KMS-11 (cell line): ENCODE data around the gene MAPK14.

ENCODE experiments used
- H2AFZ ChIP-seq: fragments of 200-600 bp; sonication (generic); 2 replicates; pipeline ENCODE4 v1.6.1; 2016; ENCODE audit warnings: antibody characterized with exemption, mixed run types, low read depth
- H3K27ac ChIP-seq: fragments of 200-600 bp; sonication (generic); 2 replicates; pipeline ENCODE4 v1.6.1; 2016; ENCODE audit warnings: mild to moderate bottlenecking, mixed run types
- H3K27me3 ChIP-seq: fragments of 200-600 bp; sonication (generic); 2 replicates; pipeline ENCODE4 v1.6.1; 2017; ENCODE audit warnings: mild to moderate bottlenecking, low read depth, mixed run types, moderate library complexity; ENCODE audit not compliant: insufficient read depth
- H3K36me3 ChIP-seq: fragments of 200-600 bp; sonication (generic); 2 replicates; pipeline ENCODE4 v1.6.1; 2017; ENCODE audit warnings: mild to moderate bottlenecking, mixed run types; ENCODE audit not compliant: insufficient read depth
- H3K4me1 ChIP-seq: fragments of 200-600 bp; sonication (generic); 2 replicates; pipeline ENCODE4 v1.6.1; 2016; ENCODE audit warnings: mild to moderate bottlenecking, low read depth, mixed run types; ENCODE audit not compliant: poor library complexity, severe bottlenecking
- H3K4me2 ChIP-seq: fragments of 200-600 bp; sonication (generic); 2 replicates; pipeline ENCODE4 v1.7.0; 2016; ENCODE audit warnings: mild to moderate bottlenecking, mixed run types
- H3K4me3 ChIP-seq: fragments of 200-600 bp; sonication (generic); IDR thresholded peaks from 2 replicates; pipeline ENCODE4 v1.6.1; 2017; ENCODE audit warnings: low read depth, low read length, mixed read lengths; ENCODE audit not compliant: insufficient read depth
- H3K79me2 ChIP-seq: fragments of 200-600 bp; sonication (generic); 2 replicates; pipeline ENCODE4 v1.6.1; 2016; ENCODE audit warnings: low read depth, mixed run types; ENCODE audit not compliant: insufficient read depth
- H3K9ac ChIP-seq: fragments of 200-600 bp; sonication (generic); 2 replicates; pipeline ENCODE4 v1.6.1; 2016; ENCODE audit warnings: mild to moderate bottlenecking, mixed run types
- H4K20me1 ChIP-seq: fragments of 200-600 bp; sonication (generic); 2 replicates; pipeline ENCODE4 v1.6.1; 2016; ENCODE audit warnings: mild to moderate bottlenecking, mixed run types; ENCODE audit not compliant: insufficient read depth
- TF ChIP-seq, protein P1 (sequence below): fragments of 200-600 bp; sonication (generic); conservative IDR thresholded peaks from 2 replicates; pipeline ENCODE4 v1.6.1; 2017; ENCODE audit warnings: low read depth, mild to moderate bottlenecking, antibody characterized with exemption, low read length, moderate library complexity, mixed read lengths

Gene MAPK14

DNA sequence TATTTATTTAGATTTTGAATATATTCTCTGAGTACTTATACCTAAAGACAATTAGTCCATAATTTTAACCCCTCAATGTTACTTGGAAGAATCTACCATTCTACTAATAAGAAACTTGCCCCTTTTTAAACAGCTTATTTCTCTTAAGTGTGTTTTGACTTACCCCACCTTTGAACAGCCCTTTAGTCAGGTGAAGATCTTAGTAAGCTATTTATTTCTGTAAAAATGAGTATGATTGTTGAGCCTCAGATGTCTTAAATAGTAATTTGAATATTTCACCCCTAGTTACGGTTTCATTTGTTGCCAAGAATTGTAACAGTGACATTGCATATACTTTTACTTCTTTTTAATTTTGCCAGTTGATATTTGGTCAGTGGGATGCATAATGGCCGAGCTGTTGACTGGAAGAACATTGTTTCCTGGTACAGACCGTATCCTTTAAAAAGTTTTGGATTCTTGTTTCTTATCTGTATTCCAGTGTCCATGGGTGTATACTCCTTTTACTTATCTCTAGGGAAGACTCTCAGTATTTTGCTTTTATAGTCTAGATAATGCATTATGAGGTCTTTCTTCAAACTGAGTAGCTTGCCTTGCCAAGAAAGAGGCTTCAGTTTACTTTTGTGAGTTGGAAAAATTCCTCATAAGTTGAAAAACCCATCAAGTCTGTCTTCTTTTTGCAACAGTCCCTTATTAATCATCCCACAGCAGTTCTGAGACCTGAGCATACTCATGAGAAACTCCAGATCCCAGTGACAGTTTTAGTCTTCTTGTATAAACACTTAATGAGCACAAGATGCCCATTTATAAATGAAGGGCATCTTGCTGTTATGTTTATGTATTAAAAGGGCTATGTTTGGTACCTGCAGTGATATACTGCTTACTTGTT, 48.8 kb downstream of the MAPK14 start:
- H3K79me2 ChIP-seq = no peaks in the 10 kb centered on the region

DNA sequence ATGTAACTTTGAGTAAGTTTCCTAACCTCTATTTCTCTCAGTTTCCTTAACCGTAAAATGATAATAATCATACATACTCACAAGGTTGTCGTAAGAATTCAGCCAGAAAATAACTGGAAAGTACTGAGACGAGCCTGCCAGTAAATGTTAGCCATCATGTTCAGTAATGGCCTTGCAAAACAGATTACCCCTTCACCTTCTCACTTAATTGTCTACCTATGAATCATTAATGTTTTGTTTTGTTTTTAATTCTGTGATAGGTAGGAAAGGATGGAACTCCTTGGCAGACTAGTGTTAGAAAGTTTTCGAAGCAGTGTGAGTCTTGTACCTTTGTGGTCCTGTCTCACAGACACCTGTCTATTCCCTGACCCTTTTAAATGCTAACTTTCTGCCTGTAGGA, 50.6 kb downstream of the MAPK14 start:
- Histone ChIP-seq H3K9ac (no peak overlapping the region), H3K4me1 (no peaks in the 10 kb centered on the region), H3K36me3 (peaks cover 15% of the 10 kb centered on the region), H3K4me2 (no peak overlapping the region), H2AFZ (no peak overlapping the region), H3K27me3 (no peaks in the 10 kb centered on the region), H3K4me3 (no peak overlapping the region), H4K20me1 (no peaks in the 10 kb centered on the region), H3K27ac (no peak overlapping the region), H3K79me2 (no peaks in the 10 kb centered on the region)
- TF ChIP-seq, protein P1, sequence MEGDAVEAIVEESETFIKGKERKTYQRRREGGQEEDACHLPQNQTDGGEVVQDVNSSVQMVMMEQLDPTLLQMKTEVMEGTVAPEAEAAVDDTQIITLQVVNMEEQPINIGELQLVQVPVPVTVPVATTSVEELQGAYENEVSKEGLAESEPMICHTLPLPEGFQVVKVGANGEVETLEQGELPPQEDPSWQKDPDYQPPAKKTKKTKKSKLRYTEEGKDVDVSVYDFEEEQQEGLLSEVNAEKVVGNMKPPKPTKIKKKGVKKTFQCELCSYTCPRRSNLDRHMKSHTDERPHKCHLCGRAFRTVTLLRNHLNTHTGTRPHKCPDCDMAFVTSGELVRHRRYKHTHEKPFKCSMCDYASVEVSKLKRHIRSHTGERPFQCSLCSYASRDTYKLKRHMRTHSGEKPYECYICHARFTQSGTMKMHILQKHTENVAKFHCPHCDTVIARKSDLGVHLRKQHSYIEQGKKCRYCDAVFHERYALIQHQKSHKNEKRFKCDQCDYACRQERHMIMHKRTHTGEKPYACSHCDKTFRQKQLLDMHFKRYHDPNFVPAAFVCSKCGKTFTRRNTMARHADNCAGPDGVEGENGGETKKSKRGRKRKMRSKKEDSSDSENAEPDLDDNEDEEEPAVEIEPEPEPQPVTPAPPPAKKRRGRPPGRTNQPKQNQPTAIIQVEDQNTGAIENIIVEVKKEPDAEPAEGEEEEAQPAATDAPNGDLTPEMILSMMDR = no peak

More for the DNA sequence above, 48.8 kb downstream of the MAPK14 start:
- Histone ChIP-seq H3K27ac (no peak overlapping the region), H3K4me1 (no peaks in the 10 kb centered on the region), H3K27me3 (no peaks in the 10 kb centered on the region), H3K9ac (no peak overlapping the region), H3K36me3 (peaks cover 13% of the 10 kb centered on the region), H3K4me2 (no peak overlapping the region), H3K4me3 (no peak overlapping the region), H4K20me1 (no peaks in the 10 kb centered on the region), H2AFZ (no peak overlapping the region)
- TF ChIP-seq, protein P1 = no peak

DNA sequence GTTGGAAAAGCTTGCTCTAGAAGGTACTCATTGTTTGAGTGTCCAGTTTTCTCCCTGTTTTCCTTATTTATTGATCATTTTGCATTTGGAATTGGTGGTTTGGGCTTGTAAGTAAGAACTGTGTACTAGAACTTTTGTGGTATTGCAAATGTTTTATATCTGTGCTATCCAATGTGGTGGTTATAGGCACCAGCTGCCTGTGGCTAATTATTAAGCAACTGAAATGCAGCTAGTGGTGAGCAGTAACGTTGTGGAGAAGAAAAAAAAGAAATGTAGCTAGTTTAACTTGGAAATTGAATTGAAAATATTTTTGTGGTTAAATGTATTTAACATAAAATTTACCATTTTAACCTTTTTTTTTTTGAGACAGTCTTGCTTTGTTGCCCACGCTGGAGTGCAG, 52.0 kb downstream of the MAPK14 start:
- Histone ChIP-seq H3K27me3 (no peaks in the 10 kb centered on the region), H4K20me1 (no peaks in the 10 kb centered on the region), H3K4me1 (no peaks in the 10 kb centered on the region), H3K79me2 (no peaks in the 10 kb centered on the region), H3K4me3 (no peak overlapping the region), H3K4me2 (no peak overlapping the region), H3K9ac (no peak overlapping the region), H2AFZ (no peak overlapping the region), H3K27ac (no peak overlapping the region), H3K36me3 (peaks cover 15% of the 10 kb centered on the region)
- TF ChIP-seq, protein P1 = no peak

DNA sequence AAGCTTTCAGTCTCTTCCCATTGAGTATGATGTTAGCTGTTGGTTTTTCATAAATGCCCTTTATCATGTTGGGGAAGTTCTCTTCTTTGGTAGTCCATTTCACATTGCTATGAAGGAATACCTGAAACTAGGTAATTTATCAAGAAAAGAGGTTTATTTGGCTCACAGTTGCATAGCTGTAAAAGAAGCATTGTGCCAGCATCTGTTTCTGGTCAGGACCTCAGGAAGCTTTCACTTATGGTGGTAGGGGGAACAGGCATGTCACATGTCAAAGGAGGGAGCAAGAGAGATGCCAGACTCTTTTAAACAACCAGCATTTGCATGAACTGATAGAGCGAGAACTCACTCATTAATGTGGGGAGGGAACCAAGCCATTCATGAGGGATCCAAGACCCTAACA, 54.7 kb downstream of the MAPK14 start:
- no peak overlapping the region for H2AFZ ChIP-seq
- peaks cover 15% of the 10 kb centered on the region for H3K36me3 ChIP-seq
- H3K9ac ChIP-seq = no peak overlapping the region
- H3K27me3 ChIP-seq = no peaks in the 10 kb centered on the region
- TF ChIP-seq, protein P1 = no peak
- H3K27ac ChIP-seq = no peak overlapping the region
- no peak overlapping the region for H3K4me2 ChIP-seq
- no peaks in the 10 kb centered on the region for H4K20me1 ChIP-seq
- H3K4me3 ChIP-seq = no peak overlapping the region
- H3K4me1 ChIP-seq = no peaks in the 10 kb centered on the region
- H3K79me2 ChIP-seq = no peaks in the 10 kb centered on the region
